ENCODE measurements around the gene USHBP1. TPM values are rescaled to one million over a fixed set of nuclear protein-coding genes. Genes with fewer than 3 reads are reported as not detected.

Gene USHBP1
- total and polyA plus RNA-seq, 2 of the 13 experiments (the other 11 are each of a cell fraction or from before 2014, with no cell fraction given) = 0.15 to 1.5 TPM

- TF ChIP-seq ELF1 (CRISPR knock-in tag; IDR thresholded peaks at IDR 0.05) (peak; percentile 95), ETV6 (CRISPR knock-in tag; conservative IDR thresholded peaks at IDR 0.05) (0 out of 2 replicates have a peak, but pooled peaks have one; percentile 25), HINFP (CRISPR knock-in tag; IDR thresholded peaks at IDR 0.05; ENCODE audit: low read depth) (peak; percentile 100), TARDBP (CRISPR knock-in tag; IDR thresholded peaks at IDR 0.05) (peak; percentile 64), PREB (CRISPR knock-in tag; IDR thresholded peaks at IDR 0.05) (no peak), HNRNPLL (IDR thresholded peaks at IDR 0.05; ENCODE audit: low read depth, low read length, poor library complexity, severe bottlenecking) (peak; percentile 7), TMF1 (CRISPR knock-in tag; IDR thresholded peaks at IDR 0.05; ENCODE audit: low read depth) (0 out of 2 replicates have a peak, but pooled peaks have one; percentile 64), NFIB (CRISPR knock-in tag; IDR thresholded peaks at IDR 0.05; ENCODE audit: borderline replicate concordance) (0 out of 2 replicates have a peak, but pooled peaks have one; percentile 25), ZNF34 (CRISPR knock-in tag; IDR thresholded peaks at IDR 0.05; ENCODE audit: borderline replicate concordance) (no peak), EED (CRISPR knock-in tag; IDR thresholded peaks at IDR 0.05) (no peak), HNRNPUL1 (IDR thresholded peaks at IDR 0.05; ENCODE audit: low read depth, low read length) (no peak), ZNF781 (CRISPR knock-in tag; IDR thresholded peaks at IDR 0.05; ENCODE audit: borderline replicate concordance, not compliant biosample characterization) (peak; percentile 65), HOXA3 (CRISPR knock-in tag; IDR thresholded peaks at IDR 0.05) (peak; percentile 11; the same call in 1 of the 2 replicates), EEA1 (CRISPR knock-in tag; IDR thresholded peaks at IDR 0.05; ENCODE audit: borderline replicate concordance) (no peak), ZBTB20 (CRISPR knock-in tag; IDR thresholded peaks at IDR 0.05; ENCODE audit: borderline replicate concordance, low read depth) (peak; percentile 58; the same call in 1 of the 2 replicates), ZNF235 (CRISPR knock-in tag; IDR thresholded peaks at IDR 0.05; ENCODE audit: borderline replicate concordance) (no peak), SAP130 (CRISPR knock-in tag; IDR thresholded peaks at IDR 0.05; ENCODE audit: low read depth) (peak; percentile 80), ZNF207 (IDR thresholded peaks at IDR 0.05; ENCODE audit: borderline replicate concordance) (no peak), TRAFD1 (CRISPR knock-in tag; IDR thresholded peaks at IDR 0.05; ENCODE audit: borderline replicate concordance) (peak; percentile 84; the same call in 1 of the 2 replicates)
- TF ChIP-seq, protein P1, sequence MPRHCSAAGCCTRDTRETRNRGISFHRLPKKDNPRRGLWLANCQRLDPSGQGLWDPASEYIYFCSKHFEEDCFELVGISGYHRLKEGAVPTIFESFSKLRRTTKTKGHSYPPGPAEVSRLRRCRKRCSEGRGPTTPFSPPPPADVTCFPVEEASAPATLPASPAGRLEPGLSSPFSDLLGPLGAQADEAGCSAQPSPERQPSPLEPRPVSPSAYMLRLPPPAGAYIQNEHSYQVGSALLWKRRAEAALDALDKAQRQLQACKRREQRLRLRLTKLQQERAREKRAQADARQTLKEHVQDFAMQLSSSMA (CRISPR knock-in tag; IDR thresholded peaks at IDR 0.05) = peak; percentile 67; the same call in 1 of the 2 replicates
- TF ChIP-seq, protein P2, sequence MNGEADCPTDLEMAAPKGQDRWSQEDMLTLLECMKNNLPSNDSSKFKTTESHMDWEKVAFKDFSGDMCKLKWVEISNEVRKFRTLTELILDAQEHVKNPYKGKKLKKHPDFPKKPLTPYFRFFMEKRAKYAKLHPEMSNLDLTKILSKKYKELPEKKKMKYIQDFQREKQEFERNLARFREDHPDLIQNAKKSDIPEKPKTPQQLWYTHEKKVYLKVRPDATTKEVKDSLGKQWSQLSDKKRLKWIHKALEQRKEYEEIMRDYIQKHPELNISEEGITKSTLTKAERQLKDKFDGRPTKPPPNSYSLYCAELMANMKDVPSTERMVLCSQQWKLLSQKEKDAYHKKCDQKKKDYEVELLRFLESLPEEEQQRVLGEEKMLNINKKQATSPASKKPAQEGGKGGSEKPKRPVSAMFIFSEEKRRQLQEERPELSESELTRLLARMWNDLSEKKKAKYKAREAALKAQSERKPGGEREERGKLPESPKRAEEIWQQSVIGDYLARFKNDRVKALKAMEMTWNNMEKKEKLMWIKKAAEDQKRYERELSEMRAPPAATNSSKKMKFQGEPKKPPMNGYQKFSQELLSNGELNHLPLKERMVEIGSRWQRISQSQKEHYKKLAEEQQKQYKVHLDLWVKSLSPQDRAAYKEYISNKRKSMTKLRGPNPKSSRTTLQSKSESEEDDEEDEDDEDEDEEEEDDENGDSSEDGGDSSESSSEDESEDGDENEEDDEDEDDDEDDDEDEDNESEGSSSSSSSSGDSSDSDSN (CRISPR knock-in tag; IDR thresholded peaks at IDR 0.05) = peak; percentile 32; the same call in 1 of the 2 replicates
Measured at GRCh38 chr19:17309198-17309964, 44.8 kb upstream of the USHBP1 start, which contains the start of gene DDA1 (continued).

Data from HepG2 (cell line).